Measurements from ENCODE around the gene WWOX.

GRCh38 chr16:78506367-78507193, 407.1 kb downstream of the WWOX start:
- TF ChIP-seq YY1 (IDR thresholded peaks at IDR 0.05; ENCODE audit: insufficient read depth, insufficient read length) (no peak), ZNF274 (IDR thresholded peaks at IDR 0.05; ENCODE audit: low read depth, low read length) (no peak), SUZ12 (IDR thresholded peaks at IDR 0.05; ENCODE audit: extremely low read depth, insufficient read depth, insufficient read length) (no peak)

All from NT2/D1 (cell line).